DOHH2 (cell line): Measurements from ENCODE around the gene APBA2.

Experiments used
- H3F3A ChIP-seq: fragments of 200-600 bp; sonication (generic), shearing (Covaris generic); 2 replicates; pipeline ENCODE4 v1.6.0; 2016; ENCODE audit warnings: antibody characterized with exemption, mild to moderate bottlenecking; ENCODE audit not compliant: control insufficient read depth, insufficient read depth
- H3K27ac ChIP-seq: fragments of 200-600 bp; sonication (generic); 2 replicates; pipeline ENCODE4 v1.5.1; 2014; ENCODE audit warnings: low read depth, mild to moderate bottlenecking, low read length, moderate library complexity
- H3K27me3 ChIP-seq: fragments of 200-600 bp; sonication (generic); 2 replicates; pipeline ENCODE4 v1.6.1; 2014; ENCODE audit warnings: mild to moderate bottlenecking, low read length, mixed read lengths; ENCODE audit not compliant: control insufficient read depth
- H3K36me3 ChIP-seq: fragments of 200-600 bp; sonication (generic); 2 replicates; pipeline ENCODE4 v1.6.1; 2014; ENCODE audit warnings: mild to moderate bottlenecking, low read length, moderate library complexity, mixed read lengths; ENCODE audit not compliant: control insufficient read depth
- H3K4me1 ChIP-seq: fragments of 200-600 bp; sonication (generic); 2 replicates; pipeline ENCODE4 v1.6.1; 2014; ENCODE audit warnings: mild to moderate bottlenecking, low read length, mixed read lengths; ENCODE audit not compliant: control insufficient read depth
- H3K4me2 ChIP-seq: fragments of 200-600 bp; sonication (generic); 2 replicates; pipeline ENCODE4 v1.6.0; 2014; ENCODE audit warnings: mild to moderate bottlenecking, low read length, moderate library complexity
- H3K4me3 ChIP-seq: fragments of 200-600 bp; sonication (generic); 2 replicates; pipeline ENCODE4 v1.5.1; 2014; ENCODE audit warnings: mild to moderate bottlenecking, low read length, mixed read lengths
- H3K79me2 ChIP-seq: fragments of 200-600 bp; sonication (generic); 2 replicates; pipeline ENCODE4 v1.6.1; 2014; ENCODE audit warnings: mild to moderate bottlenecking, low read length, mixed read lengths; ENCODE audit not compliant: control insufficient read depth
- H3K9me2 ChIP-seq: fragments of 200-600 bp; sonication (generic); replicated peaks from 2 replicates; pipeline ENCODE4 v1.6.1; 2014; ENCODE audit warnings: mild to moderate bottlenecking, low read length, mixed read lengths; ENCODE audit not compliant: control insufficient read depth
- H3K9me3 ChIP-seq: fragments of 200-600 bp; sonication (generic); 2 replicates; pipeline ENCODE4 v1.6.1; 2014; ENCODE audit warnings: antibody characterized with exemption, low read length, mixed read lengths; ENCODE audit not compliant: control insufficient read depth, insufficient read depth
- H4K20me1 ChIP-seq: fragments of 200-600 bp; sonication (generic); 2 replicates; pipeline ENCODE4 v1.6.0; 2014; ENCODE audit warnings: low read depth, mild to moderate bottlenecking, antibody characterized with exemption, low read length, moderate library complexity; ENCODE audit not compliant: control insufficient read depth, insufficient read depth
- CTCF ChIP-seq: fragments of 200-600 bp; sonication (generic); IDR thresholded peaks from one replicate; pipeline ENCODE4 v1.5.1; 2014; ENCODE audit warnings: antibody characterized with exemption, mild to moderate bottlenecking, low read depth, low read length; ENCODE audit not compliant: poor library complexity, severe bottlenecking
- EZH2phosphoT487 ChIP-seq: fragments of 200-600 bp; sonication (generic); IDR thresholded peaks from 2 replicates; pipeline ENCODE4 v1.6.1; 2017; ENCODE audit warnings: borderline replicate concordance, mild to moderate bottlenecking, antibody characterized with exemption, low read length, moderate library complexity, mixed read lengths

Gene APBA2

DNA sequence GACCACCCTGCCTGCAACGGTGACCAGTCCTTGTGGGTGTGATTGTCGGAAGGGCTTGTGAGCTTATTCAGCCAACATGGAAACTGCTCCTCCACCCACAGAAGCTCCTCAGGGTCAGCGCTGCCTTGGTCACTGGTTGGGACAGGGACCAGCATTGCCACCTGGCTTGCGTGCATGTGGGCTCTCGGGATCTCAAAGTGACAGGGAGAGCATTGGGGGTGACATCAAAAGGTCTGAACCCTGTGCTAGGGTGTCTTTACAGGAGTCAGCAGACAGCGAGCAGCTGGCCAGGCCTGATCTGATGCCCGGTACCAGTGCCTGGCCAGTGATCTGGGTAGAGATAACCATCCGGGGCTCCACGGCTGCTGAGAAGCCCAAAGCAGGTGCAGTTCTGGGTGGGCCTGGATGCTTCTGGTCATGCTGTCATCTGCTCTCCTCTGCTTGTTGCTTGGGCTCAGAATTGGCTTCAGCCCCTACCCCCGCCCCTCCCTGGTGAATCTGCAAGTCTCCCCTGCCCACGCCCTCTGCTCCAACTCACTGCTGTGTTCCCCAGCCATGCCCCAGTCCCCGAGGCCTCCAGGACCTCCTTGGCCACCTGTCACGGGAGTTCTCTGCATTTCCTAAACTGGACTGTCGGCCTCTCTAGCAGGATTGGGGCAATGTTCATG lies 249.0 kb downstream of the APBA2 start:
- no peak for TF ChIP-seq CTCF
- no peak for TF ChIP-seq EZH2phosphoT487
- H3K36me3 ChIP-seq: no peaks in the 10 kb centered on the region
- H3K4me2 ChIP-seq: no peak overlapping the region
- H3K27me3 ChIP-seq: no peaks in the 10 kb centered on the region
- H3K79me2 ChIP-seq: no peaks in the 10 kb centered on the region
- H3K27ac ChIP-seq: no peak overlapping the region
- no peaks in the 10 kb centered on the region for H3F3A ChIP-seq
- no peaks in the 10 kb centered on the region for H4K20me1 ChIP-seq
- no peaks in the 10 kb centered on the region for H3K9me2 ChIP-seq
- no peaks in the 10 kb centered on the region for H3K4me1 ChIP-seq
- no peaks in the 10 kb centered on the region for H3K9me3 ChIP-seq
- no peak overlapping the region for H3K4me3 ChIP-seq

DNA sequence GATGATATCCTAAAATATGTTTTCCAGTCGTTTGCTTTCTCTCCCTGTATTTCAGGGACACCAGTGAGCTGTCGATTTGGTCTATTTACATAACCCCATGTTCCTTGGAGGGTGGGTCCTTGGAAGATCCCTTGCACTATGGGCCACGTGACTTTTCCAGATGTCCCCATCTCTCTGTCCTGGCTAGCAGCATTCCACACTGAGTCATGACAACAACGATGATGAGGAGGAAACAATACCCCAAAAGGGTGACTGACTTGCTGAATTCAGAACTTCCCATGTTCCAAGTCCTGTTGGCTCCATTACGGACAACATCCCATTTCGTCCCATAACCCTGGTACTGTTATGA lies 249.5 kb downstream of the APBA2 start:
- no peak overlapping the region for H3K4me2 ChIP-seq
- no peaks in the 10 kb centered on the region for H3K9me3 ChIP-seq
- TF ChIP-seq EZH2phosphoT487 (no peak), CTCF (no peak)
- no peaks in the 10 kb centered on the region for H3K36me3 ChIP-seq
- H3K4me3 ChIP-seq: no peak overlapping the region
- H3F3A ChIP-seq: no peaks in the 10 kb centered on the region
- no peaks in the 10 kb centered on the region for H3K27me3 ChIP-seq
- H3K79me2 ChIP-seq: no peaks in the 10 kb centered on the region
- H3K4me1 ChIP-seq: no peaks in the 10 kb centered on the region
- no peak overlapping the region for H3K27ac ChIP-seq
- no peaks in the 10 kb centered on the region for H4K20me1 ChIP-seq
- H3K9me2 ChIP-seq: no peaks in the 10 kb centered on the region

- Histone ChIP-seq H3K79me2 (no peaks in the 10 kb centered on the region), H3K4me3 (no peak overlapping the region), H3K36me3 (no peaks in the 10 kb centered on the region), H4K20me1 (no peaks in the 10 kb centered on the region), H3K27ac (no peak overlapping the region), H3K4me1 (no peaks in the 10 kb centered on the region), H3K9me3 (no peaks in the 10 kb centered on the region), H3F3A (no peaks in the 10 kb centered on the region), H3K9me2 (no peaks in the 10 kb centered on the region), H3K27me3 (no peaks in the 10 kb centered on the region), H3K4me2 (no peak overlapping the region)
- TF ChIP-seq CTCF: no peak
- TF ChIP-seq EZH2phosphoT487: no peak
Measured at GRCh38 chr15:29135702-29136646, 250.2 kb downstream of the APBA2 start.
